ENCODE data around the gene LDLRAD2. TPM values are rescaled to one million over a fixed set of nuclear protein-coding genes. Genes with fewer than 3 reads are reported as not detected.

The LDLRAD2 gene
- total and polyA plus RNA-seq, 2 of the 8 experiments (the other 6 are each of a cell fraction or from before 2014, with no cell fraction given) = 0.48 to 0.74 TPM

DNA sequence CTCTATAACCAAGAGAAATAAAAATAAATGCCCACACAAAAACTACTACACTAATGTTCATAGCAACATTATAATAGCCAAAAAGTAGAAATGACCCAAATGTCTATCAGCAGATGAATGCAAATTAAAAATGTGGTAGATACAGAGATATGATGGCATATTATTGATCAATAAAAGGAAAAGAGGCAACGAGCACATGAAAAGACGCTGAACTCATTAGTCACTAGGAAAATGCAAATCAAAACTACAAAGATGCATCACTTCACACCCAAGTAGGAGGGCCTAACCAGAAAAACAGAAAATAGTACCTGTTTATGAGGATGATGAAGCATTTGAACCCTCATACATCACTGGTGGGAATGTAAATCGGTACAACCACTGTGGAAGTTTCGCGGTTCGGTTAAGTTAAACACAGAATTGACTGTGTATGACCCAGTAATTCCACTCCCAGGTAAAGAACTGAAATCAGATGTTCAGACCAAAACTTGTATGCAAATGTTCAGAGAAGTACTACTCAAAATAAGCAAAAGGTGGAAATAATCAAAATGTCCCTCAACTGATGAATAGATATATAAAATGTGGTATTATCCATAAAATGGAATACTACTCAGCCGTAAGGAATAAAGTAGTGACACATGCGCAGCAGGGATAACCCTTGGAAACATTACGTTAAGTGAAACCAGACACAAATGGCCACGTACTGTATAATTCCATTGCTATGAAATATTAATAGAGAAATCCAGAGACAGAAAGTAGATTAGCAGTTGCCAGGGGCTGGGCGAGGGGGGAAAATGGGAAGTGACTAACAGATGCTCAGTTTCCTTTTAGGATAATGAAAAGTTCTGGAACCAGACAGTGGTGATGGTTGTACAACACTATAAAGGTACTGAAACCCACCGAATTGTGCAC lies 32.2 kb upstream of the LDLRAD2 start:
- Histone ChIP-seq H3K79me1 (ENCODE audit: low read depth, low read length) (no peaks in the 10 kb centered on the region; the same call in 1 of the 2 replicates), H2BK12ac (ENCODE audit: low read depth, low read length) (no peak overlapping the region), H3K18ac (ENCODE audit: extremely low read depth, low read length) (no peak overlapping the region), H2BK5ac (ENCODE audit: low read depth, low read length) (no peak overlapping the region), H3K27me3 (replicated peaks in 1 of 4; ENCODE audit: control insufficient read depth in 3 of 4, extremely low read depth in 1 of 4, insufficient read depth in 3 of 4, low read length in 3 of 4) (no peaks in the 10 kb centered on the region), H4K91ac (replicated peaks; ENCODE audit: insufficient read length, low read length) (no peak overlapping the region), H3K27ac (ENCODE audit: low read depth, low read length) (no peak overlapping the region), H4K8ac (ENCODE audit: extremely low read depth, insufficient read depth, low read length) (no peak overlapping the region), H3K4me1 (replicated peaks in 1 of 4; ENCODE audit: control insufficient read depth in 3 of 4, insufficient read depth in 4 of 4, low read length in 3 of 4) (peaks cover 0 to 2% (median 1%) of the 10 kb centered on the region in 4 experiments; a peak in 3 of 7 replicates), H3K4me3 (ENCODE audit: extremely low read depth in 1 of 4, insufficient read depth in 2 of 4, low read depth in 3 of 4, low read length in 4 of 4) (no peak overlapping the region), H2AFZ (ENCODE audit: low read length) (no peak overlapping the region), H2AK5ac (ENCODE audit: low read depth, low read length) (no peak overlapping the region), H3K14ac (ENCODE audit: insufficient read length) (no peak overlapping the region), H2BK120ac (replicated peaks; ENCODE audit: low read depth, low read length) (no peak overlapping the region), H3K9me3 (ENCODE audit: insufficient read depth in 2 of 2, low read depth in 1 of 2, low read length in 1 of 2) (0 out of 4 replicates have a peak, but pooled peaks cover 0 to 2% of the 10 kb centered on the region in 2 experiments), H3K4me2 (ENCODE audit: insufficient read depth in 1 of 2, low read depth in 2 of 2, low read length in 2 of 2) (no peak overlapping the region), H3K36me3 (ENCODE audit: control insufficient read depth in 2 of 4, insufficient read depth in 4 of 4, low read length in 3 of 4) (no peaks in the 10 kb centered on the region), H3K4ac (replicated peaks; ENCODE audit: insufficient read length, low read depth, low read length) (no peak overlapping the region), H4K20me1 (replicated peaks in 1 of 2; ENCODE audit: control insufficient read depth in 1 of 2, insufficient read depth in 2 of 2, low read length in 2 of 2) (peaks cover 3 to 5% of the 10 kb centered on the region in 2 experiments), H4K5ac (ENCODE audit: insufficient read length, low read depth, low read length) (no peak overlapping the region), H3K23ac (ENCODE audit: insufficient read length) (no peak overlapping the region), H3K9ac (replicated peaks in 1 of 4; ENCODE audit: extremely low read depth in 1 of 4, low read depth in 3 of 4, low read length in 3 of 4) (no peak overlapping the region), H3K79me2 (ENCODE audit: control insufficient read depth in 1 of 2, insufficient read depth in 2 of 2, low read length in 2 of 2) (peaks cover 54 to 77% of the 10 kb centered on the region in 2 experiments), H3K56ac (replicated peaks; ENCODE audit: insufficient read length, low read depth, low read length) (no peak overlapping the region), H2BK15ac (ENCODE audit: low read length) (no peak overlapping the region), H3K23me2 (ENCODE audit: low read depth, low read length) (peaks cover 6% of the 10 kb centered on the region), H2BK20ac (ENCODE audit: low read length) (no peak overlapping the region)
- POLR2A ChIA-PET (ENCODE audit: partially characterized antibody) = interaction anchor here (1.8 kb wide), 1 partner anchor 24 kb away, joined by 3 read pairs; no protein-coding TSS in a partner anchor
- CTCF ChIA-PET (ENCODE audit: partially characterized antibody) = no interaction called here
- WGBS, 2 experiments (ENCODE audit: extremely low coverage in 1 of 2, insufficient coverage in 1 of 2, insufficient read length in 1 of 2, insufficient replicate concordance in 2 of 2, low coverage in 1 of 2, low lambda C conversion rate in 2 of 2, missing lambda C conversion rate in 1 of 2) = 92% methylated on average over 12 of the region's 12 CpGs; no CpG with 5 or more reads in 1 of the 2 experiments
- no peak for FAIRE-seq
- DNase-seq (ENCODE audit: low read depth in 1 of 2, low spot score in 2 of 2) = no peak
- TF ChIP-seq TCF12 (IDR thresholded peaks at IDR 0.05; ENCODE audit: low read depth, low read length) (no peak), CBX8 (IDR thresholded peaks at IDR 0.05; ENCODE audit: borderline replicate concordance, low read depth, low read length) (no peak), SP4 (IDR thresholded peaks at IDR 0.05; ENCODE audit: low read length) (no peak), MAX (IDR thresholded peaks at IDR 0.05) (no peak), TAF1 (IDR thresholded peaks at IDR 0.05; ENCODE audit: low read depth, low read length) (no peak), YY1 (IDR thresholded peaks at IDR 0.05; ENCODE audit: low read depth, low read length) (no peak), KDM4A (IDR thresholded peaks at IDR 0.05; ENCODE audit: low read depth, low read length, severe bottlenecking) (no peak)

Data from H1 (cell line).